HL-60 (cell line): Measurements from ENCODE around the gene HK1.

Experiments
- POLR2AphosphoS5 ChIP-seq: IDR thresholded peaks from 2 replicates; pipeline ENCODE4 v1.6.1; 2012; ENCODE audit warnings: low read depth
- TF ChIP-seq, protein P1 (sequence below): IDR thresholded peaks from one replicate; pipeline ENCODE4 v1.5.1; 2011; ENCODE audit warnings: low read length, control low read depth, inconsistent platforms; ENCODE audit not compliant: insufficient read depth

DNA sequence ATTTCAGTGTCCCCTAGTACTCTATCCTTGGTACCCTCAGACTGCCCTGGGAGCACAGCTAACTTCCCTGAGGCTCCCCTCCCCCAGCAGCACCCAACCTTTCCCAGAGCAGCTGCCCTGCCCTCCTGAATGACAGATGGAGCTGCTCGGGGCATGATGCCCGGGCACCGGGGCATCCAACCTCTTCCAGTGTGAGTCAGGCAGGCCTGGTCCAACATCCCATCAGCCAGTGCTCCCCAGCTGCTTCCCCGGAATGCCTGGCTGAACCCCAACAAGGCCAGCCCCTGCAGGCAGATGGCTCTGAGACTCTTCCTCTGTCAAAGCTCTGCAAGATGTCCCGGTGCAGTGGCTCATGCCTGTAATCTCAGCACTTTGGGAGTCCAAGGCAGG lies 161.0 kb downstream of the HK1 start:
- TF ChIP-seq, protein P1, sequence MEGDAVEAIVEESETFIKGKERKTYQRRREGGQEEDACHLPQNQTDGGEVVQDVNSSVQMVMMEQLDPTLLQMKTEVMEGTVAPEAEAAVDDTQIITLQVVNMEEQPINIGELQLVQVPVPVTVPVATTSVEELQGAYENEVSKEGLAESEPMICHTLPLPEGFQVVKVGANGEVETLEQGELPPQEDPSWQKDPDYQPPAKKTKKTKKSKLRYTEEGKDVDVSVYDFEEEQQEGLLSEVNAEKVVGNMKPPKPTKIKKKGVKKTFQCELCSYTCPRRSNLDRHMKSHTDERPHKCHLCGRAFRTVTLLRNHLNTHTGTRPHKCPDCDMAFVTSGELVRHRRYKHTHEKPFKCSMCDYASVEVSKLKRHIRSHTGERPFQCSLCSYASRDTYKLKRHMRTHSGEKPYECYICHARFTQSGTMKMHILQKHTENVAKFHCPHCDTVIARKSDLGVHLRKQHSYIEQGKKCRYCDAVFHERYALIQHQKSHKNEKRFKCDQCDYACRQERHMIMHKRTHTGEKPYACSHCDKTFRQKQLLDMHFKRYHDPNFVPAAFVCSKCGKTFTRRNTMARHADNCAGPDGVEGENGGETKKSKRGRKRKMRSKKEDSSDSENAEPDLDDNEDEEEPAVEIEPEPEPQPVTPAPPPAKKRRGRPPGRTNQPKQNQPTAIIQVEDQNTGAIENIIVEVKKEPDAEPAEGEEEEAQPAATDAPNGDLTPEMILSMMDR = no peak
- no peak for TF ChIP-seq POLR2AphosphoS5
